ENCODE data around the gene ATMIN. TPM values are rescaled to one million over a fixed set of nuclear protein-coding genes. Genes with fewer than 3 reads are reported as not detected.

Gene ATMIN
- total and polyA plus RNA-seq, 2 donors (not counting 3 experiments of a cell fraction or from before 2014, with no cell fraction given): 15.0 to 22.4 TPM

GRCh38 chr16:81076566-81077075, 41.0 kb downstream of the ATMIN start:
- FAIRE-seq (no peak), DNase-seq (ENCODE audit: low read depth, low spot score) (no peak)
- ChIA-PET CTCF (interaction anchor here (0.8 to 2.5 kb wide), 4 partner anchors 18 to 152 kb away, joined by 3 to 25 read pairs (median 4); partner anchors contain the start of gene ATMIN), POLR2A (no interaction called here)
- BruUV-seq (replicated peaks): no TSS peak
- dilution Hi-C loops (cut with MboI; ENCODE audit: extremely low pct_ligation_motif_present, low sequenced_read_pairs): no loop called here
- peak overlapping the region; percentile 90 for H3K4me2 ChIP-seq (ENCODE audit: insufficient read depth, low read length)
- peak overlapping the region; percentile 78 for H2AFZ ChIP-seq (ENCODE audit: low read depth, low read length)
- H3K27me3 ChIP-seq (ENCODE audit: control insufficient read depth in 2 of 2, insufficient read depth in 2 of 2, low read length in 2 of 2): no peaks in the 10 kb centered on the region
- H3K79me2 ChIP-seq (ENCODE audit: control insufficient read depth, insufficient read depth, low read length): no peaks in the 10 kb centered on the region
- peak overlapping the region; percentile 93 for H3K9ac ChIP-seq (replicated peaks; ENCODE audit: extremely low read depth, insufficient read depth, low read length)
- H3K4me3 ChIP-seq (replicated peaks in 1 of 3; ENCODE audit: insufficient read depth in 1 of 3, low read depth in 1 of 3, low read length in 3 of 3): peak overlapping the region; percentile 48 to 52 (median 49)
- H3K4me1 ChIP-seq (ENCODE audit: control insufficient read depth, extremely low read depth, insufficient read depth, low read length): peaks cover 7% of the 10 kb centered on the region
- no peaks in the 10 kb centered on the region for H3K9me1 ChIP-seq (replicated peaks; ENCODE audit: control insufficient read depth, extremely low read depth, insufficient read depth, low read length)
- TF ChIP-seq MAX (IDR thresholded peaks at IDR 0.05; ENCODE audit: insufficient read depth, insufficient read length): peak; percentile 19
- no peak for TF ChIP-seq JUN (IDR thresholded peaks at IDR 0.05; ENCODE audit: borderline replicate concordance, insufficient read depth, insufficient read length, low read depth)
- H3K9me3 ChIP-seq (replicated peaks; ENCODE audit: control insufficient read depth, insufficient read depth, low read length): no peaks in the 10 kb centered on the region
- H3K27ac ChIP-seq (ENCODE audit: insufficient read depth, low read depth, low read length): peak overlapping the region; percentile 91
- intact Hi-C loops (cut with micrococcal nuclease): loop anchor here (1.0 kb wide), 4 partner anchors 20 to 238 kb away; partner anchors contain the start of genes ATMIN, CENPN, GAN and GCSH
- H4K20me1 ChIP-seq (replicated peaks; ENCODE audit: control insufficient read depth, extremely low read depth, insufficient read depth, low read length): no peaks in the 10 kb centered on the region
- no peaks in the 10 kb centered on the region for H3K36me3 ChIP-seq (ENCODE audit: control insufficient read depth in 2 of 2, extremely low read depth in 1 of 2, insufficient read depth in 2 of 2, low read length in 2 of 2)

GRCh38 chr16:81077076-81077940, 41.7 kb downstream of the ATMIN start, which contains the start of gene C16orf46:
TSS of gene C16orf46 (minus strand) at chr16:81077238. CDS start at chr16:81063955, 13,283 bp downstream.
- H2AFZ ChIP-seq (ENCODE audit: low read depth, low read length): peak within 1 kb of the TSS; percentile 78
- H3K9me1 ChIP-seq (replicated peaks; ENCODE audit: control insufficient read depth, extremely low read depth, insufficient read depth, low read length): no peaks in the 10 kb centered on the region
- dilution Hi-C loops (cut with MboI; ENCODE audit: extremely low pct_ligation_motif_present, low sequenced_read_pairs) (no loop called here), intact Hi-C loops (cut with micrococcal nuclease) (loop anchor here (1.0 kb wide), 3 partner anchors 19 to 237 kb away; partner anchors contain the start of genes ATMIN, GAN and GCSH)
- DNase-seq (ENCODE audit: low read depth, low spot score) (peak; percentile 97), FAIRE-seq (peak; percentile 97)
- no peaks in the 10 kb centered on the region for H3K36me3 ChIP-seq (ENCODE audit: control insufficient read depth in 2 of 2, extremely low read depth in 1 of 2, insufficient read depth in 2 of 2, low read length in 2 of 2)
- peaks cover 7% of the 10 kb centered on the region for H3K4me1 ChIP-seq (ENCODE audit: control insufficient read depth, extremely low read depth, insufficient read depth, low read length)
- TF ChIP-seq GATA2 (IDR thresholded peaks at IDR 0.05; ENCODE audit: insufficient read depth, insufficient read length, low read depth, low read length) (no peak), POLR2AphosphoS5 (IDR thresholded peaks at IDR 0.05; ENCODE audit: insufficient read depth, low read depth, low read length) (peak; percentile 67), MAX (IDR thresholded peaks at IDR 0.05; ENCODE audit: insufficient read depth, insufficient read length) (peak; percentile 35), POLR2A (IDR thresholded peaks at IDR 0.05; ENCODE audit: low read depth, low read length) (peak; percentile 80)
- TSS peak; percentile 90 for BruUV-seq (replicated peaks)
- no peaks in the 10 kb centered on the region for H3K9me3 ChIP-seq (replicated peaks; ENCODE audit: control insufficient read depth, insufficient read depth, low read length)
- no peaks in the 10 kb centered on the region for H4K20me1 ChIP-seq (replicated peaks; ENCODE audit: control insufficient read depth, extremely low read depth, insufficient read depth, low read length)
- ChIA-PET POLR2A (interaction anchor here (0.6 kb wide), 1 partner anchor 16 kb away, joined by 7 read pairs; no protein-coding TSS in a partner anchor), CTCF (interaction anchor here (1.1 to 2.5 kb wide), 3 partner anchors 17 to 153 kb away, joined by 3 to 25 read pairs (median 3); partner anchors contain the start of gene ATMIN)
- no peaks in the 10 kb centered on the region for H3K79me2 ChIP-seq (ENCODE audit: control insufficient read depth, insufficient read depth, low read length)
- no peaks in the 10 kb centered on the region for H3K27me3 ChIP-seq (ENCODE audit: control insufficient read depth in 2 of 2, insufficient read depth in 2 of 2, low read length in 2 of 2)
- peak within 1 kb of the TSS; percentile 90 for H3K4me2 ChIP-seq (ENCODE audit: insufficient read depth, low read length)
- H3K27ac ChIP-seq (ENCODE audit: insufficient read depth, low read depth, low read length): peak within 1 kb of the TSS; percentile 91
- peak within 1 kb of the TSS; percentile 93 for H3K9ac ChIP-seq (replicated peaks; ENCODE audit: extremely low read depth, insufficient read depth, low read length)
- H3K4me3 ChIP-seq (replicated peaks in 1 of 3; ENCODE audit: insufficient read depth in 1 of 3, low read depth in 1 of 3, low read length in 3 of 3): peak within 1 kb of the TSS; percentile 48 to 52 (median 49)

Measured in endothelial cell of umbilical vein (primary cell).